Endothelial cell of umbilical vein (primary cell): ENCODE measurements around the gene PRCD. TPM values are rescaled to one million over a fixed set of nuclear protein-coding genes. Genes with fewer than 3 reads are reported as not detected.

Source experiments
- BruUV-seq: library from RNA; stranded (reverse); fragments of 400-500 nt; replicated peaks from 2 replicates; lab custom pipeline; 2021; lab: Mats Ljungman, UMichigan
- CTCF ChIA-PET: fragments of 300-600, 350-600 bp; sonication (Branson Sonifier 250); formaldehyde crosslinking; loops from one replicate; lab custom pipeline; 2021; ENCODE audit warnings: antibody characterized with exemption, inconsistent platforms; lab: Charles Lee
- POLR2A ChIA-PET: fragments of 300-600, 350-600 bp; sonication (Branson Sonifier 250); formaldehyde crosslinking; loops from one replicate; lab custom pipeline; 2021; ENCODE audit warnings: antibody characterized with exemption, inconsistent platforms; lab: Charles Lee
- DNase-seq: peaks from one replicate; pipeline ENCODE4 v3.0.0-alpha.2; 2011; ENCODE audit warnings: low read depth, low spot score
- FAIRE-seq: peaks from 2 replicates; lab custom pipeline; 2011; peaks lifted over from hg19 to GRCh38; lab: Jason Lieb, UNC
- H2AFZ ChIP-seq: 2 replicates; pipeline ENCODE4 v1.6.0; 2012; ENCODE audit warnings: low read depth, low read length, control low read depth, inconsistent platforms
- H3K27ac ChIP-seq: 2 replicates; pipeline ENCODE4 v1.5.1; 2011; ENCODE audit warnings: low read depth, mild to moderate bottlenecking, control low read depth, low read length, moderate library complexity; ENCODE audit not compliant: insufficient read depth
- H3K27me3 ChIP-seq, 2 experiments: 2 replicates each; pipeline versions ENCODE4 v1.6.0 to v1.6.1; 2011; ENCODE audit warnings: low read length in 2 of 2, mixed read lengths in 1 of 2; ENCODE audit not compliant: control insufficient read depth in 2 of 2, insufficient read depth in 2 of 2
- H3K36me3 ChIP-seq, 2 experiments: 2 replicates in 1 of 2; 3 replicates in 1 of 2; pipeline ENCODE4 v1.5.1; 2011; ENCODE audit warnings: low read length in 2 of 2, mild to moderate bottlenecking in 1 of 2, moderate library complexity in 1 of 2; ENCODE audit not compliant: control insufficient read depth in 2 of 2, insufficient read depth in 2 of 2; ENCODE audit errors: extremely low read depth in 1 of 2
- H3K4me1 ChIP-seq: 3 replicates; pipeline ENCODE4 v1.5.1; 2011; ENCODE audit warnings: mild to moderate bottlenecking, low read length; ENCODE audit not compliant: control insufficient read depth, insufficient read depth; ENCODE audit errors: extremely low read depth
- H3K4me2 ChIP-seq: 2 replicates; pipeline ENCODE4 v1.6.1; 2011; ENCODE audit warnings: low read length, control low read depth, mixed read lengths; ENCODE audit not compliant: insufficient read depth
- H3K4me3 ChIP-seq, 3 experiments: fragments of 200-600 bp in 1 of 3; sonication (generic), shearing (Covaris generic) in 1 of 3; replicated peaks in 1 of 3; 2 replicates each; pipeline ENCODE4 v1.5.1; 2011 to 2016; ENCODE audit warnings: control low read depth in 3 of 3, low read length in 3 of 3, mild to moderate bottlenecking in 2 of 3, inconsistent platforms in 1 of 3, low read depth in 1 of 3, moderate library complexity in 1 of 3; ENCODE audit not compliant: insufficient read depth in 1 of 3
- H3K79me2 ChIP-seq: 2 replicates; pipeline ENCODE4 v1.6.0; 2012; ENCODE audit warnings: low read length, inconsistent platforms; ENCODE audit not compliant: control insufficient read depth, insufficient read depth
- H3K9ac ChIP-seq: replicated peaks from 2 replicates; pipeline ENCODE3; 2011; ENCODE audit warnings: low read length, control low read depth; ENCODE audit not compliant: insufficient read depth; ENCODE audit errors: extremely low read depth
- H3K9me1 ChIP-seq: replicated peaks from 3 replicates; pipeline ENCODE4 v1.6.0; 2011; ENCODE audit warnings: mild to moderate bottlenecking, low read length; ENCODE audit not compliant: control insufficient read depth, insufficient read depth; ENCODE audit errors: extremely low read depth
- H3K9me3 ChIP-seq: replicated peaks from 2 replicates; pipeline ENCODE4 v1.5.1; 2012; ENCODE audit warnings: low read length, inconsistent platforms; ENCODE audit not compliant: control insufficient read depth, insufficient read depth
- H4K20me1 ChIP-seq: replicated peaks from 2 replicates; pipeline ENCODE3; 2011; ENCODE audit warnings: mild to moderate bottlenecking, low read length; ENCODE audit not compliant: control insufficient read depth, insufficient read depth; ENCODE audit errors: extremely low read depth
- EZH2 ChIP-seq: IDR thresholded peaks from 2 replicates; pipeline ENCODE4 v1.6.1; 2012; ENCODE audit warnings: borderline replicate concordance, low read depth, mild to moderate bottlenecking, moderate library complexity, low read length, inconsistent platforms; ENCODE audit not compliant: severe bottlenecking
- FOS ChIP-seq: IDR thresholded peaks from 2 replicates; pipeline ENCODE4 v1.6.1; 2011; ENCODE audit warnings: mild to moderate bottlenecking, low read length, moderate library complexity, borderline replicate concordance; ENCODE audit not compliant: insufficient read depth
- GATA2 ChIP-seq: IDR thresholded peaks from 2 replicates; pipeline ENCODE4 v1.7.0; 2011; ENCODE audit warnings: low read depth, mild to moderate bottlenecking, moderate library complexity, mixed read lengths, low read length; ENCODE audit not compliant: insufficient read length, insufficient read depth
- JUN ChIP-seq: IDR thresholded peaks from 2 replicates; pipeline ENCODE4 v1.6.1; 2011; ENCODE audit warnings: borderline replicate concordance, low read depth; ENCODE audit not compliant: insufficient read length, insufficient read depth
- MAX ChIP-seq: IDR thresholded peaks from 2 replicates; pipeline ENCODE4 v1.6.1; 2011; ENCODE audit not compliant: insufficient read depth, insufficient read length
- MYC ChIP-seq: IDR thresholded peaks from one replicate; pipeline ENCODE4 v1.6.1; 2011; ENCODE audit warnings: mild to moderate bottlenecking, low read depth, low read length
- POLR2A ChIP-seq: IDR thresholded peaks from 2 replicates; pipeline ENCODE4 v1.6.1; 2012; ENCODE audit warnings: low read depth, mild to moderate bottlenecking, control low read depth, low read length
- POLR2AphosphoS5 ChIP-seq: IDR thresholded peaks from 2 replicates; pipeline ENCODE4 v1.6.1; 2012; ENCODE audit warnings: low read depth, mild to moderate bottlenecking, control low read depth, low read length, moderate library complexity; ENCODE audit not compliant: insufficient read depth
- dilution Hi-C: fragments of 300-500 bp; cut with MboI; formaldehyde crosslinking; loops from one replicate; pipeline ENCODE4 v1.15.0; 2019; ENCODE audit warnings: low sequenced_read_pairs; ENCODE audit not compliant: extremely low pct_ligation_motif_present
- intact Hi-C: fragments of 100-400 bp; cut with micrococcal nuclease; formaldehyde crosslinking; loops from one replicate; pipeline ENCODE4 v1.10.0; 2022
- polyA plus RNA-seq, 4 experiments: library from polyadenylated mRNA; depleted of rRNA in 3 of 4; stranded (reverse) in 3 of 4; unstranded in 1 of 4; fragments of >200 nt; gene quantifications; 2 replicates each; pipeline versions ENCODE4 v1.2.1 to v1.2.3, GENCODE V29; 2011 to 2012; ENCODE audit warnings: missing spikeins in 1 of 4
- total RNA-seq: library from RNA; stranded (reverse); gene quantifications from 2 replicates; pipeline ENCODE4 v1.2.3, GENCODE V29; 2021
- TF ChIP-seq, protein P1 (sequence below), 2 donors: IDR thresholded peaks; 1 replicate in 1 of 2; 2 replicates in 1 of 2; pipeline ENCODE4 v1.5.1; 2011; ENCODE audit warnings: low read length in 2 of 2, mild to moderate bottlenecking in 2 of 2, moderate library complexity in 2 of 2, control low read depth in 1 of 2, inconsistent platforms in 1 of 2, low read depth in 1 of 2; ENCODE audit not compliant: insufficient read depth in 1 of 2; ENCODE audit errors: extremely low read depth in 1 of 2

PRCD gene
- total and polyA plus RNA-seq, 2 donors (not counting 3 experiments of a cell fraction or from before 2014, with no cell fraction given), result not detected

DNA sequence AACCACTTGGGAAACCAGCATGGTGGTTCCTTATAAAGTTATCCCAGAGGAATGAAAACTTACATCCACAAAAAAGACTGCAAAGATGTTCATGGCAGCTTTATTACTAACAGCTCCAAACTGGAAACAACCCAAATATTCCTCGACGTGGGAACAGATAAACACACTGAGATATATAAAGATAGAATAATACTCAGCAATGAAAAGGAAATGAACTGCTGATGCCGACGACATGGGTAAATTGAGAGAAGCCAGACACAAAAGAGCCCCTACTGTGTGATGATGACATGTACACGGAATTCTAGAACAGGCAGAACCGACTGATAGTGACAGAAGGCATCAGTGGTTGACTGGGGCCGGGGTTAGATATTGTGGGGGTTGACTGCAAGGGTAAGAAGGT, 9.7 kb downstream of the PRCD start:
- no peaks in the 10 kb centered on the region for H4K20me1 ChIP-seq
- no peaks in the 10 kb centered on the region for H3K9me3 ChIP-seq
- FAIRE-seq (no peak), DNase-seq (no peak)
- TF ChIP-seq, protein P1, sequence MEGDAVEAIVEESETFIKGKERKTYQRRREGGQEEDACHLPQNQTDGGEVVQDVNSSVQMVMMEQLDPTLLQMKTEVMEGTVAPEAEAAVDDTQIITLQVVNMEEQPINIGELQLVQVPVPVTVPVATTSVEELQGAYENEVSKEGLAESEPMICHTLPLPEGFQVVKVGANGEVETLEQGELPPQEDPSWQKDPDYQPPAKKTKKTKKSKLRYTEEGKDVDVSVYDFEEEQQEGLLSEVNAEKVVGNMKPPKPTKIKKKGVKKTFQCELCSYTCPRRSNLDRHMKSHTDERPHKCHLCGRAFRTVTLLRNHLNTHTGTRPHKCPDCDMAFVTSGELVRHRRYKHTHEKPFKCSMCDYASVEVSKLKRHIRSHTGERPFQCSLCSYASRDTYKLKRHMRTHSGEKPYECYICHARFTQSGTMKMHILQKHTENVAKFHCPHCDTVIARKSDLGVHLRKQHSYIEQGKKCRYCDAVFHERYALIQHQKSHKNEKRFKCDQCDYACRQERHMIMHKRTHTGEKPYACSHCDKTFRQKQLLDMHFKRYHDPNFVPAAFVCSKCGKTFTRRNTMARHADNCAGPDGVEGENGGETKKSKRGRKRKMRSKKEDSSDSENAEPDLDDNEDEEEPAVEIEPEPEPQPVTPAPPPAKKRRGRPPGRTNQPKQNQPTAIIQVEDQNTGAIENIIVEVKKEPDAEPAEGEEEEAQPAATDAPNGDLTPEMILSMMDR (IDR thresholded peaks at IDR 0.05; ENCODE audit: extremely low read depth in 1 of 2, insufficient read depth in 1 of 2, low read depth in 1 of 2, low read length in 2 of 2), result no peak
- no peak for TF ChIP-seq POLR2A
- no peak for TF ChIP-seq MAX
- no peak for TF ChIP-seq GATA2
- TF ChIP-seq EZH2, result no peak
- TF ChIP-seq POLR2AphosphoS5, result no peak
- no peak for TF ChIP-seq MYC
- TF ChIP-seq FOS, result no peak
- no peak for TF ChIP-seq JUN
- intact Hi-C loops, result no loop called here
- ChIA-PET POLR2A (no interaction called here), CTCF (interaction anchor here (1.3 to 1.8 kb wide), 4 partner anchors 13 to 132 kb away, joined by 3 to 13 read pairs (median 6); no protein-coding TSS in a partner anchor)
- H3K4me1 ChIP-seq, result peaks cover 10% of the 10 kb centered on the region
- H3K4me2 ChIP-seq, result no peak overlapping the region
- peaks cover 0 to 3% of the 10 kb centered on the region in 2 experiments for H3K27me3 ChIP-seq
- no TSS peak for BruUV-seq
- dilution Hi-C loops, result no loop called here
- no peaks in the 10 kb centered on the region for H3K9me1 ChIP-seq
- H3K36me3 ChIP-seq, result no peaks in the 10 kb centered on the region
- H3K9ac ChIP-seq, result no peak overlapping the region
- no peak overlapping the region for H2AFZ ChIP-seq
- no peaks in the 10 kb centered on the region for H3K79me2 ChIP-seq
- H3K27ac ChIP-seq, result no peak overlapping the region
- H3K4me3 ChIP-seq, result no peak overlapping the region
